Central memory CD4-positive, alpha-beta T cell (primary cell): ENCODE measurements around the gene KCNMB2.
"Not testable (repeated sequence)": the region's sequence is repeated elsewhere in the genome, so short reads cannot be mapped to it uniquely, and the experiment has no call there.

Experiments used
- DNase-seq: peaks from one replicate; pipeline ENCODE4 v3.0.0; 2022

KCNMB2 gene

DNA sequence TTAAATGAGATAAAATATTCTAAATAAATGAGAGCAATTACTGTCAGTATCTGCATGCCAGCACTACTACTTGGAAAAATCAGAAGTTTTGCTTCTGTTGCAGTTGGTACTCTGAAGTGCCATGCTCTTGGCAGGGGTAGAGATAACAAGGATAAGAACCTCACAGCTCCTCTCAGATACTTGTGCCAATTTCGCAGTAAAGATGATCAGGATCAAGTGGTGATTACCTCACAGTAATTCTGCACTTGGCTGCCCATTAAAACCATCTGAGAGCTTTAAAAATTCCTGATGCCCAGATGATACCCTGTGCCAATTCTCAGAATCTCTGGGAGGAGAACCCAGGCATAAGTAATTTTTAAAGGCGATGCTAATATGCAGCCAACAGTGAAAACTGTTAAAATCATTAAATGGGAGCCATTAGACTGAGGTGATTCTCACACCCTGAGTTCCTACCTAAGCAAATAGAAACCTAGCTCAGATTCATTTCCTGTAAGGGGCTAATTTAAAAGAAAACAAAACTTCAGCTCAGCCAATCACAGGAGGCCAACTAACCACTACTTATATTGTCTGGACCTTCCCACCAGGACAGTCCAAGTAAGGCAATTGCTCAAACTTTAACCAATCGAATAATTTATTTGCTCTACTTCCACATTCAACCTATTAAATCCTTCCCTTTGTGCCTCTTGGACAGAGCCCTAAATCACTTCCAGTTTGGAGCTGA lies 171.2 kb downstream of the KCNMB2 start:
- DNase-seq: no peak

DNA sequence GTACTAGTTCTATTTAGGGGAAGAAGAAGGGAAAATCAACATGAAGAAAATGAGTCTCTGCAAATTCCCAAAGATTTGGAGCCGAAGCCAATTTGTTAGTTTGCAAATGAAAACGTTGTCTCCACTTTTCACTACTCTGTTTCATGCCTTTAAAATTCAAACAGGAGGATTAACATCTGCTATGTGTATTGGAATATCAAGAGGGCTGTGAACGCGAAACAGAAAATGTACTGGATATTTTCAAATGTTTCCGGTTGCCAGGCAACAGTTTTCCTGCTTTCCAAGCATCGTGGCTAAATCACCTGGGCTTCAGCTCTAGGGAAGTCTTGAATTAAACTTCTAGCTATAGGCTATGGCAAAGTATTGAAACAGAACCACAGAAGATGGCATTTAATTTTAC lies 172.8 kb downstream of the KCNMB2 start:
- DNase-seq: no peak

DNA sequence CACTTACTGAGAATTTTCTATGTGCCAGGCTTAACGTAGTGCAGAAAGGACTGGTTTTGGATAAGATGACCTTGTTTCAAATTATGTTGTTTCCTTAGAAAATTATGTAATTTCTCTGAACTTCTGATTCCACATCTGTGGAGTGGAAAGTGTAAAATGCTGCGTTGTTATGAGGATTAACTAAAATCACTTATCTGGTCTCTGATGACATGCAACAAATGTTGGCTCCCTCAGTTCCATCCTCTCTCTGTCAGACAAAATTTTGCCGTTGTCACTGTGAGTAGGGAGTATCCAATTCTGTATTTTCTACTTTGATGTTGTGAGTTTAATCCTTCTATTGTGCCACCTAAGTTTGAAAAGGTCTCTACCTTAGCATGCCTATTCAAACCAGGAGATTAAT lies 175.5 kb downstream of the KCNMB2 start:
- no peak for DNase-seq

DNA sequence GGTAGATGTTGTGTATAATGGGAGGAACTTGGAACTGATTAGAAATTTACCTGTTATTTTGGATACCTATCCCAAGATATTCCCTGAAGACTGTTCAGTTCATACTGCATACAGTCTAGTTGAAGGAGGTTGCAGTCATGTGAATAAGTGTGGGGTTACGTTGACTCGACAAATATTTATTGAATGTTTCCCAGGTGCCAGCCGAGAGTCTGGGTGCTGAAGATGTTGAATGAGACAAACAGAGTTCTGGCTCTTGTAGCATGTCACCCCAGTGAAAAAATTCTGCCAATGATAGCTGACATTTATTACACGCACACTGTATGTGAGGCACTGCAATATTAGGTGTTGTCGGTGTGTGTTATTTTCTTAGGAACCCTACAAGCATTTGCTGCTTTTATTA lies 176.0 kb downstream of the KCNMB2 start:
- no peak for DNase-seq

DNA sequence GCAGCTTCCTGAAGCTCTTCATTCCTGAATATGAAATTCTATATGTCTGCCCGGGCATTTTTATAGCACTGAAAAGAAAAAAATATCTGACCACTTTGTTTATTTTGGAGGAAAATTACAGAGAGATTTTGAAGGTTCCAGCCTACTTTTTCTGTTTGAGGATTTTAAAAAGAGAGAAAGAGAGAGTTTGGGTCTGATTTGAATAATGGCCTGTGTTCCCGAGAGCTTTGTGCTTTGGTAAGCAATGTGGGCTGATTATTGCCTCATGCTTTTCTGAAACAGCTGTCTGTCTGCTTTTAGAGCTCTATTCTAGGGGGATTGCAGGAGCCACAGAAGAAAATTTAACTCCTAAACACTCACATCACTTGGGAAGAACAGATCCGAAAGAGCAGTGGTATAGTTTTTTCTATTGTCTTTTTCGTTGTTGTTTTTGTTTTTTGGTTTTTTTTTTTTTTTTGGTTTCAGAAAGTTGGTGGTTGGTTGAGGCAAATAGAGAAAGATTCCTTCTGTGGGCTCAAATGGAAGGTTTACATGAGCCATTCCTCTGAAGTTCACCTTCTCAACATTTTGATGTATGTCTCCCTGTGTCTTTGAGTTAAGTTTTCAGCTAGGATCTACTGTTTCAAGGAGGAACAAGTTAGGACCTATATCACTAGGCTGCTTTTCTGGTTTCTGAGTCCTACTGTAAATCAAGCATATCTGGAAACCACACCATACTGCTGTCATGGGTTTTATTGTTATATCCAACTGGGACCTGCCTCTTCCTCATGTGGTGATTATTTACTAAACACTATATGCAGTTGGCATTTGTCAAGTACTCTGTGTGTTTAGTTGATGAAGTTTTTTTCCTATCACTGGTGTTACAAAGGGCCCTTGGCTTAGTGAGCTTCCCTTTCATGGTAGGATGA lies 178.9 kb downstream of the KCNMB2 start:
- no peak for DNase-seq

DNA sequence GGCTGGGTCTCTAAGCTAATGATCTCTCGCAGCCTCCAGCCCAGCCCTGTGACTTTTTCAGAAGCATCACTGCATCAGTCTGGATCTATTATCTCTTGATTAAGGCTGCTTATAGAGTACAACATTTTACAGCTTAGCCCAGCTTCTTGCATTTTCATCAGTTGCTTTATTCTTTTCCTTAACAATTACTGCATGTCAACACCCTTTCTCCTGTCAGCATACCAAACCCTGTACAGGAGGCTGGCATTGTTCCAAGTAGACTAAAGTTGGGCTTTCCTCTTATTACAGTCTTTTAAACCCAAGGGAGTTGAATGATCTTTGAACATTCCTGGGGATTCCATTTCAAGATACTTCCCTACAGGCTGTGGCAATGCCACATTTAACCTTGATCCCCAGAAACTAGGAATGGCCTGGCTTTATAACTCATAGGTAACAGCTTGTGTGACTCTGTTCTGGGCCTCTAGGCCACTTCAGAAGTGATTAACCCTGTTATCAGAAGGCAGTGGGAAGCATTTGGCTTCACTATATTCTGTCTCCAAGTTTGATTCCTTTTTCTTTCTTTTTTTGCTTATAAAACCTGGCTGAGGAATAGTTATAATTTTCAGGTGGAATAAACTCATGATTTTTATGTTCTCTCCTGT lies 182.9 kb downstream of the KCNMB2 start:
- DNase-seq: no peak

DNA sequence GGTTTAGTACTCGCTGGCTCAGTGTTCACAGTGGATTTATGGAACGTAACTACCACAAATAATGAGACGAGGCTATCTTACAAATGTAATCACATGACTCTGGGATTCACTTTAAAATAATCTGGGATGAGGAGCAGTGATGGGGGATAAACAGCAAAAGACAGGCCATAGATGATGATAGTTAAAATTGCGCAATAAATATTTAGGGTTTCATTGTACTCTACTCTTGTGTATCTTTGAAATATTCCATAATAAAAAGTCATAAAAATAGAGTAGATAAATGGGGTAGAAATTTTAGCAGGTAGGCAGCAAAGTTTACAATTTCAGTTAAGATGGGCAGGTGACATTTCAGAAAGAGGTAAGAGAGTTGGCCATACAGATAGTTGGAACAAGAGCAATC lies 196.6 kb downstream of the KCNMB2 start:
- DNase-seq: no peak

DNA sequence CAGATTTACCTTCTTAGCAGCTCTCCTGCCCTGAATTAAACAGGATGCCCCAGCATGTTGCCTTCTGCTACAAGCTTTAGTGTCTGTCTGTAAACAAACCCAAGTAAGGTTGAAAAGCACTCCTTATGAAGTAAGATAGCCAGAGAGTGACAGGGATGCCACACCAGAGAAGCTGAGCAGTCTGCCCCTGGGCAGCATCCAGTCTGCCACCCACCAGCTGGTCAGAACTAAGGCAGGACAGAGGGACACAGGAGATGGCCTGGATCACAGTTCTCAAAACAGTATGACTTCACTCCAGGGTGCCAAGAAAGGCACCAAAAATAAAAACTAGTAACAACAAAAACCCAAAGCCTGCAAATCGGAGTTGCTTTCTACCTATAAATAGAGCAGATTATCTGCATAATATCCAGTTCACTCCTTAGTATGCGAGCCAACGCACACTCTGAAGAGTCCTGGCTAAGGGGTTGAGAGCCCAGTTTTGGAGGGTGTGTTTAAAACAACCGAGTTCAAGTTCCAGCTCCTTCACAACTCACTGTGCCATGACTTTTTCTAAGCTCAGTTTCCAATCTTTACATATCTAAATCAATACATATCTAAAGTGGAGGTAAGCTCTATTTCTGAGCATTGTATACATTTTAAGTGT lies 198.9 kb downstream of the KCNMB2 start:
- DNase-seq: no peak

DNA sequence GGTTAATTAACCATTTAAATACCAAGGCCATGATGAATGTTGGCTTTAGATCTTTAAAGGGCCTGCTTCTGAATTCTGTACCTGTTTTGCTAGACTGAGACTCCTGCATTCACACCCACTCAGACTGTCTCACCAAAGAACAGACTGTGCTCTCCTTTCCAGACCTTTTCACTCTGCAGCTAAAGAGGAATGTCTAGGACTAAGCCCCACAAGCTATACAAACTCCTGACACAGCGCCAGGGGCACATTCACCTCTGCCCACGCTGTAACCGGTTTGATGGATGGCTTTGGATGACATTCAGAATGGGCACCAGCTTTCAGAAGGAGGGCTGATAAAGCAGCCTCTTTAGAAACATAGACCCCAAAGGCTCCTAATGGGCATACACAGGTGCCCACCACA lies 200.1 kb downstream of the KCNMB2 start:
- DNase-seq: no peak

DNA sequence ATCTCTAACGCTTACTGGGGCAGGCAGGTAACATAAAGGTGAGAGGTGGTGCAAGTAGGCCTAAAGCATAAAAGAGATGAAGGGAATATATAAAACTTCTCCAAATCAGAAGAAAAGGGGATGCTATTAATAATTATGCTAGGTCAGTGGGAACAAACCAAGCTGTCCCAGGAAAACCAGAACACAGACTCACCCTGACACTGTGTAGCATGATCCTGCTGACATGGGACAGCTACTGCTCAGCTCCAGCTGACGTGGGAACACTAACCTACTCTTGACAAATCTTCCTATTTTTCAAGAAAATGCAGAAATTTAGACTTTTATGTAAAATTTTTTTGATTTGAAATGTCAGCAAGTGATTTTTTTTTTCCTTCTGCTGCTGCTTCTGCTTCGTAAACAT lies 203.5 kb downstream of the KCNMB2 start:
- no peak for DNase-seq

DNA sequence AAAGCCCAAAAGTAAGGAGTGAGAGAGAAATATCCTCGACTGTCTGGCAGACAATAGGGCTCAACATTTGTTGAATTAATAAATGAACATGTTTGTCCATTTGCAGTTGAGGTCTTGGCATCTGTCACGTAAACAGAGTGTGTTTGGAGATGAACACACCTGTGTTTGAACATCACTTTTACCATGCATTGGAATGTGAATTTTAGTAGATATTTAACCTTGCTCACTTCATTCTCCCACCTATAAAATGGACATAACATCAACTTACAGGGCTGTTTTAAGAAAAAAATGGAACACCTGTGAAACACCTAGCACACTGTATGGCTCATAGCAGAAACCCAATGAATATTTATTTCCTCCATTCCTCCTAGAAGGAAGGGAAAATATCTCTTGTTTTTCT lies 204.8 kb downstream of the KCNMB2 start:
- DNase-seq: no peak

DNA sequence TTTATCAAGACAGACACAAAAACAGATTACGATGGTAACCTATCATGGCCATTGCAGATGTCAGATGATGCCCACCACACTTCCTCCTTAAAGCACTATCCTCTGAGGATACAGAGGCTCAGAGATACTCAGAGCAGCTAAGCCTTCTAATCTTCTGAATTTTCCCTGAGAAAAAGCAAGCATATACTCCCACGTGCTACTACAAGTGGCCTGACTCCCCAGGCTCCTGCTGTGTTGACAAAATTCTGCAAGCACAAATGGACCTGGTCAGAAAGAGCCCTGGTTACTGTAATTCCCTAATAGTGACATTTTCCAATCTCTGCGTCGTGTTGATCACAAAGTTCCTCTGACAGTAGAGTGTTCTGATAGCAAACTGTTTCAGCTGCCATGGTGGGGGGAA lies 207.1 kb downstream of the KCNMB2 start:
- DNase-seq: no peak

DNA sequence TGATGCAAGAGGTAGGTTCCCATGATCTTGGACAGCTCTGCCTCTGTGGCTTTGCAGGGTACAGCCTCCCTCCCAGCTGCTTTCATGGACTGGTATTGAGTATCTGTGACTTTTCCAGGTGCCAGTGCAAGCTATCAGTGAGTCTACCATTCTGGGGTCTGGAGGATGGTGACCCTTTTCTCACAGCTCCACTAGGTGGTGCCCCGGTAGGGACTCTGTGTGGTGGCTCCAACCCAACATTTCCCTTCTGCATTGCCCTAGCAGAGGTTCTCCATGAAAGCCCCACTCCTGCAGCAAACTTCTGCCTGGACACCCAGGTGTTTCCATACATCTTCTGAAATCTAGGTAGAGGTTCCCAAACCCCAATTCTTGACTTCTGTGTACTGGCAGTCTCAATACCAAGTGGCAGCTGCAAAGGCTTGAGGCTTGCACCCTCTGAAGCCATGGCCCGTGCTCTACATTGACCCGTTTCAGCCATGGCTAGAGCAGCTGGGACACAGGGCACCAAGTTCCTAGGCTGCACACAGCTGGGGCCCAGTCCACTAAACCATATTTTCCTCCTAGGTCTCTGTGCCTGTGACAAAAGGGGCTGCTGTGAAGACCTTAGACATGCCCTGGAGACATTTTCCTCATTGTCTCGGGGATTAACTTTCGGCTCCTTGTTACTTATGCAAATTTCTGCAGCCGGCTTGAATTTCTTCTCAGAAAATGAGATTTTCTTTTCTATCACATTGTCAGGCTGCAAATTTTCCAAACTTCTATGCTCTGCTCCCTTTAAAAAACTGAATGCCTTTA lies 209.8 kb downstream of the KCNMB2 start:
- DNase-seq: not testable (repeated sequence)

DNA sequence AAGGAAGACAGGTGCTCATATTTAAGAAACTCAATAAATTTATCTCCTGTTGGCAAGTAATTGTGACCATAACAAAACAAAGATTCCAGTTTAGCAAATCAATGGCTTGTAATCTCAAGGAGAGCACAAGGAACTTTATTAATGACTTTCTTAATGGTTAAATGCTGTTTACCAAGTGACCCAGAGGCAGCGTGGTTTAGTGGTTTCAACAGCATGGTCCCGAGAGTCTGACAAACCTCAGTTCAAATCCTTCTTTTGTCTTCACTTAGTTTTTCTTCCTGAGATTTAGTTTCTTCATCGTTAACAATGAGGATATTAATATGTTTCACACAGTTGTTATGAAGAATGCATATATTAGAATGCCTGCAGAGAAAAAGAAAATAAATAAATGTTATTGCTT lies 212.6 kb downstream of the KCNMB2 start:
- no peak for DNase-seq

DNA sequence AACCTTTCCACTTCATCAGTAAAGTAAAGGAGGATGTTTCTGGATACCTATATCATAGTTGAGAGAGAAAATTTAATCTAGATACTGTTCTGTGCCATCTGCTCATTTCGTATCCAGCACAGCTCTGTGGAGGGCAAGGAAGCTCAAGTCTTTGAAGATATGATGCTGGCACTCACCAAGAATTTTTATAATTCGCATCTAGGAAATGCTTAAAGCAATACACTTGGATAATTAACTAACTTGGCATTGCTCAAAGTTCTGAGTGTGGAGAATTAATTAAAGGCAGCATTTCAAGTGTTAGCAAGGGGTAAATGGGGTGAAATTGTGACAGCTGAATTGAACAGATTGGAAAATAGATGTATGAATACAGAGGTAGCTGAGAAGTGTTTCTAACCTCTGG lies 213.2 kb downstream of the KCNMB2 start:
- no peak for DNase-seq

DNA sequence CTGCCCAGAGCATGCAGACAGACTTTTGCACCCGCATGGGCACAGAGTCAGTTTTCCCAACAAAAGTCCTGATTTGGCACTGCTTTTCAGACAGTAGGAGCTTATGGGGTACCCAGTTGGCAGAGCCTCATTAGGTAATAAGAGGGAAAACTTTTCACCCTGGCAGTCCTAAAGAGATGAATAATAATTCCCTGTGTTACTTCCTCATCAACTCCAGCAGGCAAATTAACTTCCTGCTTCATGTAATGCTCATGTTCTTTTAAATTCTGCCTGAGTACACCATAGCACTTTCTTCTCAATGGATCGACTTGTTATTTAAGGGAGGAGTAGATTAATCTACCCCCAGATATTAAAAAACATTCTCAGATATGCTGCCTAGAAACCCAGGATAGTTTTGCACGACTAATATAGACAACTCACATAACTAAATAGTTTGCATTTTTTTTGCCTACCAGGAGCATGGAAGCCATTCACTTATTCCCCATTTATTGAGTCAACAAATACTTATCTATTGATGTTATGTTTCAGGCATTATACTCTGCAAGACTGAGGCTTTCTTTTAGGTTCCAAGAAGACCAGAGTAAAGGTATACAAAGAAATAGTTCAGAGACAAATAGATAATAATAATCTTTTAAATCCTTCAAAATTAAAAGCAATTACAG lies 214.5 kb downstream of the KCNMB2 start:
- DNase-seq: no peak

DNA sequence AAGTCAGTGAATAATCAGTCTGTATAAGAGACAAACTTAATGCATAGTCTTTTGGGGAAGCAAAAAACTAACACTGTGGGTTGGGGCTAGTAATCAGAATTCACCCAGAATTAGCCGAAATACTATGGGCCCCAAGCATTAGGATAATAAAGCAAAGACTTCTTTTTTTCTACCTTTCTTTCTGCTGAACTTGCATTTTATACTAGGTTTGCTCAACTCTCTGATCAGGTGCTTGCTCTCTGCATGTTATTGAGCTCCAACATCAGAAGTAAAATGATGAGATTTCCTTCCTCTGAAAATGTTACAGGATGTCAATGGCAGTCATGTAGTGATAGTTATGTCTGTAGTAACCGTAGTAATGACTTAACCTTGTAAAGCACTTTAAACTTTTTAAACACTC lies 216.6 kb downstream of the KCNMB2 start:
- DNase-seq: no peak

DNA sequence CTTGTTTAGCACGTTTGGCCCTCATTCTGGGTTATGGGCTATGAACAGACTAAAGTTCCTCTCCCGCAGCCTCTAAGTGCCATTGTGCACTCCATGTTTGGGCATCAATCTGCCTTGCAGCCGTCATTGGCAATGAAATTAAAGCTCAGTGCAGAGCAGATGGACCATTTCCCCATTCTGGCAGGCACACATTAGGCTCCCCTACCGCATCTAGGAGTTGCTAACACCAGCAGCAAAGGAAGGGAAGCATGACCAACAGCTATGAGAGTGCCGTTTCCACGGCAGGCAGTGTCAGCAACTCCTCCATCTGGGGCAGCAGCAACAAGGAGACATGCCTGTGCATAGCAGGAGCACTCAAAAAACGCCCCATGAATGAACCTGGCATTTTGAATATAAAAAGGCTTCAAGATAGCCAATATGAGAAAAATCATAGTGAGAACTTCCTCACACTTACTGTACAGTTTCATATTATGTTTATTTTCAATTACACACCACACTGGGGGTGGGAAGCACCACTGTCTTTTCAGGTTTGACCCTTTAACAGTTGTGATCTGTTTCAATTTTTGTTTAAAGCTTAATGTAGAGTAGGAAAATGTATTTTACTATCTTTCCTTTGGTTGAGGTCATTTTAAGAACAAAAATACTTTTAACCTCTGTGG lies 218.7 kb downstream of the KCNMB2 start:
- no peak for DNase-seq

DNA sequence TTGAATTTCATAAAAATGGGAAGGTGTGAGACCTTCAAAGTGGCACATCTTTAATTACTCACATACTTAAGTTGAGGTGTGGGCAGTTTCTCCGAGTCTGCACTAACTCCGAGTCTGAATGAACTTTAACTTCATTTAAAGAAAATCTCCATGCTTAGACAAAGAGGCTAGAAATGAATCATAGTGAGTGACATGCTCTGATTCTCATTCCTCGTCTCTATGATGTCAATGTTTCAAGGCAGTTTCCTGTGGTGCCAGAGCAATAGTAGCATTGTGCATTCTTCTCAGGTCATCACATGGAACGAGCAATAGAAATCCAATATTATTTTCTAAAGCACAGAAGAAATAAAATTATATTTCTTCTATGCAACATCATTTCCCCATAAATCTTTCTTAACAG lies 224.8 kb downstream of the KCNMB2 start:
- DNase-seq: no peak

DNA sequence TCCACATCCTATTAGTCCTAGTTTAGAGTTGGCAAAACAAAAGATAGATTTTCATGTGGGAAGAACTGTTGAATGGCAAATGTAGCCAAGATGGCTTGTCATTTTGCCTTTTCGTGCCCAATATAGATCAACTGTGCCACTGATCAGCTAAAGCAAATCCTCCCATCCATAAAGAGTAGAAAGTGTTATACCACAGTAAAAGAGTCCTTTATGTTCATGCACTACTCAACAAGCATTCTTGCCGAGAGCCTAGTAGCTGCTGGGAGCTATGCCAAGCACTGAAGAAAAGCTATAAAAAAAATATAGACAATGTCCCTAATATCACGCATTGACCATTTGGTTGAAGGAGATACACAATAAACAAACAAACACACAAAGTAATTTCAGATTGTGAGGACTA lies 225.2 kb downstream of the KCNMB2 start:
- DNase-seq: no peak

DNA sequence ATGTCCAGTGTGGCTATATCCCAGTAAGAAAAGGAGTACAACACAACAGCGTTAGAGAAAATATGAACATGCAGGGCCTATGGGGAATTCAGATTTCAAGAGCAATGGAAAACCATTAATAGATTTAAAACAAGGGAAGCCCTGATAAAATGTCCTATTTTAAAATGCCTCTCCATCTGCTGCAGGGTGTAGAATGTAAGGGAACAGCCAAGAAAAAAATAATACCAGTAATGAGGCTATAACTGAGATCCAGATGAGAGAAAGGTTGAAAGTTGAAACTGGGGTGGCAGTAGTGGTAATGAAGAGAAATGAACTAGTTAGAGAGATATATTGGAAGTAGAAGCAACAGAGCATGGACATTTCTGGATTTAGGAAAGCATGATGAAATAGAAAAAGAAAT lies 226.1 kb downstream of the KCNMB2 start:
- no peak for DNase-seq
